HG02885 (cell line): ENCODE data around the gene RAPGEF4.

Experiments used
- ATAC-seq: cut with Tn5 transposase; IDR thresholded peaks from one replicate; pipeline ENCODE4 v1.9.1; 2021; ENCODE audit warnings: mild to moderate bottlenecking; ENCODE audit not compliant: unreplicated experiment, poor library complexity

RAPGEF4 gene

GRCh38 chr2:172855588-172855987 lies 119.9 kb downstream of the RAPGEF4 start:
- no peak for ATAC-seq

- ATAC-seq: no peak
Observed at GRCh38 chr2:172856606-172857005, 121.0 kb downstream of the RAPGEF4 start.

- no peak for ATAC-seq
Observed at GRCh38 chr2:172858473-172858745, 122.8 kb downstream of the RAPGEF4 start.

- no peak for ATAC-seq
Observed at GRCh38 chr2:172859581-172860335, 124.1 kb downstream of the RAPGEF4 start.

- no peak for ATAC-seq
Observed at GRCh38 chr2:172860336-172860707, 124.7 kb downstream of the RAPGEF4 start.

GRCh38 chr2:172861098-172861497 lies 125.5 kb downstream of the RAPGEF4 start:
- ATAC-seq: no peak

GRCh38 chr2:172861656-172862476 lies 126.2 kb downstream of the RAPGEF4 start:
- ATAC-seq: no peak

- ATAC-seq: no peak
Observed at GRCh38 chr2:172863341-172863740, 127.7 kb downstream of the RAPGEF4 start.

- no peak for ATAC-seq
Observed at GRCh38 chr2:172864182-172864581, 128.5 kb downstream of the RAPGEF4 start.

- no peak for ATAC-seq
Observed at GRCh38 chr2:172865422-172865821, 129.8 kb downstream of the RAPGEF4 start.

GRCh38 chr2:172869861-172870260 lies 134.2 kb downstream of the RAPGEF4 start:
- ATAC-seq: no peak

GRCh38 chr2:172870396-172870795 lies 134.8 kb downstream of the RAPGEF4 start:
- ATAC-seq: no peak

GRCh38 chr2:172877826-172878225 lies 142.2 kb downstream of the RAPGEF4 start:
- ATAC-seq: no peak

GRCh38 chr2:172878260-172878659 lies 142.6 kb downstream of the RAPGEF4 start:
- ATAC-seq: no peak

- no peak for ATAC-seq
Observed at GRCh38 chr2:172884336-172884735, 148.7 kb downstream of the RAPGEF4 start.

- no peak for ATAC-seq
Observed at GRCh38 chr2:172885996-172886395, 150.4 kb downstream of the RAPGEF4 start.

GRCh38 chr2:172887280-172887679 lies 151.6 kb downstream of the RAPGEF4 start:
- no peak for ATAC-seq

- ATAC-seq: no peak
Observed at GRCh38 chr2:172888714-172889669, 153.3 kb downstream of the RAPGEF4 start.

- ATAC-seq: no peak
Observed at GRCh38 chr2:172889768-172890430, 154.3 kb downstream of the RAPGEF4 start.

- ATAC-seq: no peak
Observed at GRCh38 chr2:172893111-172893510, 157.5 kb downstream of the RAPGEF4 start.
